ENCODE measurements around the gene TEPSIN.
A peak's percentile ranks its signal among the peaks of the same experiment; 100 is the strongest.

Gene TEPSIN

GRCh38 chr17:81267390-81268067 is 28.7 kb upstream of the TEPSIN start:
- DNase-seq, result no peak

DNA sequence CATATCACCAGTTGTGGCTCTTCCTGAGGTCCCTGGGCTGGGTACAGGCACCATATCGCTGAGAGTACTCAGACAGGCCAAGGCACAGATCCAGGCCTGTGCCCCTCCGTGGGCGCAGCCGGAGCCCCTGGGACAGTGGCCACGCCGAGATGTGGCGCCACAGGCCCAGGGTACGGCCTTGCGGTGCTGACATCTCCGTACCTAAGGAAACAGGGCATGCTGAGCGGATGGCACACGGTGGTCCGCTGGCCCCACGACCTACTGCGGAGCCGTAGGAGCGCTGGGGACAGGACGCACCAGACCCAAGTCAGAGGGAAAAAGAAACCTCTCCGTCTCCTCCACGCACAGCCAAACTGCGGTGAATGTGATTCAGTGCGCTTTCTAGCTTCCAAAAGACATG is 26.7 kb upstream of the TEPSIN start:
- DNase-seq, result no peak

GRCh38 chr17:81264640-81265039 is 25.8 kb upstream of the TEPSIN start:
- DNase-seq, result no peak

- no peak for DNase-seq
Measured at GRCh38 chr17:81263371-81264181, 24.7 kb upstream of the TEPSIN start.

- DNase-seq, result no peak
Measured at GRCh38 chr17:81261582-81262336, 22.9 kb upstream of the TEPSIN start.

DNA sequence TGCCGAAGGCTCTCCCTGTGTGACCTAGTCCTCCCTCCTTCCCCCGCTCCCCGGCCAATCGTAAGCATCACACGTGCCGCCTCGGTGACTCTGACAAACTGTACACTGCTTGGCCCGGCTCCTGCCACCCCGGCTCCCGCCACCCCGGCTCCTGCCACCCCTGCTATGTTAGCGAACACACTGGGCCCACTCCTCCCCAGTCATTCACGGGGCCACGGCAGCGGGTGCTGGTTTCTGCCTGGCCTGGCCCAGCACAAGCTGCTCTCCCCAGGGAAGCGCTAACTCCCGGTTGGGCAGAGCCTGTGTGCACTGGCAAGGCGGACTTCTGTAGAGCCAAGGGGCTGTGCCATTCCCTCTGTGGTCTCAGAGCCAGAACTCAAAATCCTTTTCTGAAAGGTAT is 22.2 kb upstream of the TEPSIN start:
- DNase-seq, result no peak

DNA sequence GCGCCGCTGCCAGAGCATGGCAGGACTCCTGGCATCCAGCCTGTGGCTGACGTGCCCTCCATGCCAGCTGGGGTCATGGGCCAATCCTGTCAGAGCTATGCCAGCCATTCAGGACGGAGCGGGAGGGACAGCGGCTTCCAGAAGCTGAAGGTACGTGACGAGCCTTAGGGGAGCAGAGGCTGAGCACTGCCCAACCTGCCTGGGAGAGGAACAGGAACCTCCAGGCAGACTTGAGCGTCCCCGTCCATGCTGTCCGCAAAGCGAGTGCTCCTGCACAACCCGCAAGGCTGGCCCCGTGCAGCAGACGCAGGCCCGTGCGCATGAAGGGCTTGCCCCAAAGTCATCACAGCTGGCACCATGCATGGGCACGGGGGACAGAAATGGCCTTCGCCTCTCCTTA is 21.8 kb upstream of the TEPSIN start:
- no peak for DNase-seq

DNA sequence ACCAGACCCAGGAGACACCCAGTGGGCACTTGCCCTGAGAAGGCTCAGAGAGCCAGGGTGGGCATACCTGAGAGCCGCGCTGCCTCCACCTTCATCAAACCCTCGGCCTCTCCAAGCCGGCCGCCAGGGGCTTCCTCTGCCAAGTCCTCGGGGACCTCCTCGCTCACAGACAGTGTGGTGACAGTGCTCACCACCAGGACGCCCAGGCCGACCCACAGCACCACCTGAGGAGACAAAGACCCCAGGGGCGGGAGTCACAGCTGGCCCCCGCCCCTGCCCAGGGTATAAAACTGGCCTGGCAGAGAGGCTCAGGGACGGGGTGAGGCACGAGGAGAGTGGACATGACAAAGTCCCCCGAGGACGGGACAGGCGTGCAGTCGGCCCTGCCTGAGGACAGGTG is 21.3 kb upstream of the TEPSIN start:
- DNase-seq, result no peak

GRCh38 chr17:81259058-81259605 is 20.3 kb upstream of the TEPSIN start:
- no peak for DNase-seq

GRCh38 chr17:81258292-81258691 is 19.4 kb upstream of the TEPSIN start:
- DNase-seq, result no peak

DNA sequence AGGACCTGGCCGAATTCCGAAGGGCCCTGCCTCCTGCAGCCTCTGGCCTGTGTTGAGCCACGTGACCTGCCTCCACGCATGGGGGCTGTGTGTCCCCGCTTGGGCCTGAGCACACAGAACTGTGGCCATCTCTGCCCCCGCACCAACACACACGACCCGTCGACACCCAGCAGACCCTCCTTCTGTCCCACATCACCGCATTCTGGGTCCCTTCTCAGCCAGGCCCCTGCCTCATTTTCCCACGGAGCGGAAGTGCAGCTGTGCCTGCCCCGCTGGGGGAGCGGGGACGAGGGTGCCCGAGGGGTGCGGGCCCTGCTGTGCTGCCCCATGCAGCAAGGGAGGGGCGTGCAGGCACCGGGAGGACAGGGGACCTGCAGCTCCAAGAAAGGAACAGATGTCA is 18.7 kb upstream of the TEPSIN start:
- no peak for DNase-seq

- no peak for DNase-seq
Measured at GRCh38 chr17:81256616-81257015, 17.8 kb upstream of the TEPSIN start.

- DNase-seq, result peak; percentile 78
Measured at GRCh38 chr17:81254955-81255717, 16.3 kb upstream of the TEPSIN start.

- no peak for DNase-seq
Measured at GRCh38 chr17:81253358-81254131, 14.7 kb upstream of the TEPSIN start.

DNA sequence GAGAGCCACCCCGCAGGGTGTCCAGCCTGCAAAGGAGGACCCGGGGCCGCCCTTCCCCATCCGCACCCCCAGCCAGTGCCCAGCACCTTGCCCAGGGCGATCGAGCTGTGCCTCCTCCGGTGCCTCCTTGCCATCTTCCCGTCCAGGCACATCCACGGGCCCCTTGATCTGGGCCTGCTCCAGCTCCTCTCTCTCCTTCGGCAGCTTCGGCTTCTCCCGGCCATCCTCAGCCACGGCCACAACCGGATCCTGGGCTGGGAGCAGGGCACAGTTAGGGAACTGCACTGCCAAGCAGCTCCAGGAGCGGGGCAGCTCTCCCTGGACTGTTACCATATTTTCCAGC is 14.1 kb upstream of the TEPSIN start:
- DNase-seq, result no peak

DNA sequence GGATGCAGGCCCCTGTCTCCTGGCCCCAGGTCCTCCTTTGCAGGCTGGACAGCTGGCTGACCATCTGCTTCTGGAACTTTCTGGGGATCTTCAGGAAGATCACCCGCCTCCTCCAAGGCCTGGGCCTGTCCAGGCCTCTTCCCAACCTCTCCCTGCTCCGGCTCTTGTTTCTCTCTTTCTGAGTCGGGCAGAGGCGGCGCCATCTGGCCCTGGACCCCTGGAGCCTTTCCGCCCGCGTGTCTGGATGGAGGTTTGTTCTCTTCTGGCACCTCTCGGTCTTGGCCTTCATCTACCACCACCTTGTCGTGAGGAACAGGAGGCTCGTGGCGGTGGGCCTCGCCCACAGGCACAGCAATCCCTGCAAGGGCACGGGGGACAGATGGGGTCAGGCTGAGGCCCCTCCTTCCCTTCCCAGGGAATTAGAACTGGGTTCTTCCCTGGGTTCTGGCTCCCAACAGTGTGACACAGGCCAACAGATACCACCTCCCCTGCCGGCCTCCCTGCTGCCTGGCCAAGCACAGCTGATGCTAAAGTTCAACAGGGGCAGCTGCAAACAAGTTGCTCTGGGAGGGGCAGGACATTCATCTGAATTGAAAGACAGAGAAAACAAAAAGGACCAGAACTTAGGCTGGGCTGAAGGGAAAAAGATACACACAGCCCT is 13.6 kb upstream of the TEPSIN start:
- DNase-seq, result no peak

GRCh38 chr17:81251709-81252301 is 12.9 kb upstream of the TEPSIN start:
- no peak for DNase-seq

DNA sequence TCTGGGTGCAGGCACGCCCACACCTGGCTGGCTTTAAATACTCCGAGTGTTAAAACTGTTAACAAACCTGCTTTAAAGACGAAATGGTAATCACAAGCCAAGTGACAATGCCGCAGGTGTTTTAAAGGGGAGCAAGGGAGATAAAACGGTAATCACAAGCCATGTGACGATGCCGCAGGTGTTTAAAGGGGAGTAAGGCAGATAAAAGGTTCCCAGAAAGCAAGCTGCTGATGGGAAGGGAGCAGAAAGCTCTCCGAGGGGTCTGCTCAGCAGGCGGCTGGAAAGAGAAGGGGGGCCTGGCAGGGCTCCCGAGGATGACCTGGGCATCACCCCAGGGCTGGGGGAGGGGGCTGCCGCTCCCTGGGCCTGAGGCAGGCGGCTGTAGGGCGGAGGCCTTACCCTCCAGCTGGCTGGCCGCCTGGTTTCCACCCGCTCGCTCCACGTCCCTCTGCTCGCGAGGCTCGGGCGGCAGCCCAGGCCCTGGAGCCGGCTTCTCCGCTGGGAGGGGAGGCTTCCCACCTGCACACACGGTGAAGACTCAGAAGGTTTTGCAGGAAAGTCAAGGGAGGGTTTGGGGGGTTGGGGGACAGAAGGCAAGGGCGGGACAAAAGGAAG is 12.3 kb upstream of the TEPSIN start:
- DNase-seq, result no peak

DNA sequence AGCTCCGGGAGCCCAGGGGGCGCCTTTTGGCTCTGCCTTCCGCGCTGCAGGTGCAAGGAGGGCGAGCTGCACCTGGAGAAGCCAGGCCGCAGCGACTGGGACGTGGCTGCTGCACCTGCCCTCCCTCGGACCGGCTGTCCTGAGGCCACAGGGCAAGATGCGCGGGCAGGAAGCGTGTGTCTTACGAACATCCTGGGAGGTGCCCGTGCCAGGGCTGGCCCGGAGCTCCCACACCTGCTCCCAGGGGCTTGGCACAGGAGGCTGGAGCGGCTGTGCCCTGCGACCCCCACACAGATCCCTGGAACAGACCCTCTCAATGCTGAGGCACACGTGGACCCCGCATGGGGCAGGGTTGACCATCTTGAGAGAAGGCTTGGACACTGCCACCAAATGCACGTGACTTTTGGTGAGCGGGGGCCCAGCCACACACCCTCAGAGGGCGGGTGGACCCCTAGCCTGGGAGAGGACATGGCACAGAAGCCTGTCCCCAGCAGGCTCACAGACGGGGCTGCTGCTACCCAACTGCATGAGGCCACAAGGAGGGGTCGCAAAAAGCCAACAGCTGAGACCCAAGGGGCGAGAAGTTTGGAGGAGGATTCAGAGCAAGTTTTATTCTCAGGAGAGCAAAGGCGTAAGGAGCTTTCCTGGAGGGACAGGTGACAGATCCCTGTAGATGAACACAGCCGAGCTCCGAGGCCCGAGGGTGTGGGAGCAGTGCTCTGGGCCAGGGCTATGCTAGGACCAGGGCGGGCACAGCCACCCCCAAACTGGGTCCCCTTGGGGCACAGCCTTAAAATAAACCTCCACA is 11.6 kb upstream of the TEPSIN start:
- no peak for DNase-seq

Data from SIG-M5 (cell line).